ENCODE results near the gene HSFX1.
"Not testable (repeated sequence)": the region's sequence is repeated elsewhere in the genome, so short reads cannot be mapped to it uniquely, and the experiment has no call there.

Gene HSFX1

GRCh38 chrX:149760965-149761364 is 12.9 kb upstream of the HSFX1 start:
- in situ Hi-C loops (cut with HindIII; ENCODE audit: low sequenced_read_pairs), result no loop called here

DNA sequence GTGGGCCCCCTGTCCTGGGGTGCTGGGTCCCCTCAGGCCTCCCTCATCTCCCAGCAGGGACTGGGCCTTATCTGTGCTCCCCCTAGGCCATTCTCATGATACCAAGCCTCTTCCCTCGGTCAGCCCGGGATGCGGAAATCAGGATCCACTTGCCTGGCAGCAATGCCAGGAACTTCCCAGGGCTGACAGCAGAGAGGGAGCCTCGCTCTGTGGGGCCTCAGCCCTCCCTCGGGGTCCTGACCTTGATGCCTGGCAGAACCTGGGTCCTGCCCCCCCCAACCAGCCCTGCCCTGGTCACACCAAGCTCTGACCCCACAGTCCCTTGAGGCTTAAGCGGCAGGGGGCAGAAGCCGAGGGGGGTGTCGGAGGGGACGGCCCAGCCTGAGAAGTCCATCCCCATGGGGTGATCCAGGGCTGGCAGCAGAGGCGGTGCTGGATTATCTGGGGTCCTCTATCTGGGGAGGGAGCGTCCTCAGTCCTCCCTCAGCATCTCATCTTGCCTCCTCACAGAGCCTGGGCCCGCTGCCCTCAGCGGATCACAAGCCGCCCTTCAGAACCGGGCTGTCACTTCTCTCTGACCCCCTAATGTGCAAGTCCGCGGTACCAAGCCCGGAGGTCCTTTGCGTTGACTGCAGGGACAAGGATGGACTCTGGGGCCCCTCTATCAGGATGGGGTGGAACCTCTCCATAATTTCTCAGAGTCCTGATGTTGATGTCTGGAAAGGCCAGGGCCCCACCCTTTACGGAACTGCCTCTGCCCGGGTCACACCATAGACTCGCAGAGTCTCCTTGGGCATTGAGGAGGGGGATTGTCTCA is 11.8 kb upstream of the HSFX1 start:
- DNase-seq (ENCODE audit: low read depth, low spot score); H3K4me3 ChIP-seq (ENCODE audit: low read depth, low read length); in situ Hi-C loops (cut with HindIII; ENCODE audit: low sequenced_read_pairs): not testable (repeated sequence)

More at GRCh38 chrX:149760965-149761364, 12.9 kb upstream of the HSFX1 start:
- TF ChIP-seq, protein P1, sequence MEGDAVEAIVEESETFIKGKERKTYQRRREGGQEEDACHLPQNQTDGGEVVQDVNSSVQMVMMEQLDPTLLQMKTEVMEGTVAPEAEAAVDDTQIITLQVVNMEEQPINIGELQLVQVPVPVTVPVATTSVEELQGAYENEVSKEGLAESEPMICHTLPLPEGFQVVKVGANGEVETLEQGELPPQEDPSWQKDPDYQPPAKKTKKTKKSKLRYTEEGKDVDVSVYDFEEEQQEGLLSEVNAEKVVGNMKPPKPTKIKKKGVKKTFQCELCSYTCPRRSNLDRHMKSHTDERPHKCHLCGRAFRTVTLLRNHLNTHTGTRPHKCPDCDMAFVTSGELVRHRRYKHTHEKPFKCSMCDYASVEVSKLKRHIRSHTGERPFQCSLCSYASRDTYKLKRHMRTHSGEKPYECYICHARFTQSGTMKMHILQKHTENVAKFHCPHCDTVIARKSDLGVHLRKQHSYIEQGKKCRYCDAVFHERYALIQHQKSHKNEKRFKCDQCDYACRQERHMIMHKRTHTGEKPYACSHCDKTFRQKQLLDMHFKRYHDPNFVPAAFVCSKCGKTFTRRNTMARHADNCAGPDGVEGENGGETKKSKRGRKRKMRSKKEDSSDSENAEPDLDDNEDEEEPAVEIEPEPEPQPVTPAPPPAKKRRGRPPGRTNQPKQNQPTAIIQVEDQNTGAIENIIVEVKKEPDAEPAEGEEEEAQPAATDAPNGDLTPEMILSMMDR (IDR thresholded peaks at IDR 0.05; ENCODE audit: low read depth, low read length), result no peak
- DNase-seq (ENCODE audit: low read depth, low spot score), result no peak
- no peak overlapping the region for H3K4me3 ChIP-seq (ENCODE audit: low read depth, low read length)

- TF ChIP-seq, protein P1 (IDR thresholded peaks at IDR 0.05; ENCODE audit: low read depth, low read length), result no peak
- DNase-seq (ENCODE audit: low read depth, low spot score), result no peak
- H3K4me3 ChIP-seq (ENCODE audit: low read depth, low read length), result no peak overlapping the region
- in situ Hi-C loops (cut with HindIII; ENCODE audit: low sequenced_read_pairs), result no loop called here
These were observed 10.9 kb upstream of the HSFX1 start for GRCh38 chrX:149762696-149763614.

DNA sequence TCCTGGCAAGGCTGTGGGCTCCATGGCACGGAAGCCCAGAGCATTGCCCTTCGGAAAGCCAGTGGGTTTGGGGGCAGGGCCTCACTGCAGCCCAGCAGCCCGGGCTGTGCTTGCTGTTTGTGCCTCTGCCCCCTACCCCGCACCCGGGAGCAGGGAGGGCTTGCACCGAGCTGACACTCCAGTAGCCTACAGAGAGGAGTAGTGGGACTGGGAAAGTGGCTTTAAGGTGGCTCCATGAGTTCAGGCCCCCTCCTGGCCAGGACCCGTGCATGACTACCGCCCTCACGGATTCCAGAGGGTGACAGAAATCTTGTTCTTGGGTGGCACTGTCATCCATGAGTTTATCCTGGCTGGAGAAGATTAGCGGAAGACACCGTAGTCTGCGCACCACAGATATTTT is 3.5 kb upstream of the HSFX1 start:
- H3K4me3 ChIP-seq (ENCODE audit: low read depth, low read length); DNase-seq (ENCODE audit: low read depth, low spot score); in situ Hi-C loops (cut with HindIII; ENCODE audit: low sequenced_read_pairs): not testable (repeated sequence)

DNA sequence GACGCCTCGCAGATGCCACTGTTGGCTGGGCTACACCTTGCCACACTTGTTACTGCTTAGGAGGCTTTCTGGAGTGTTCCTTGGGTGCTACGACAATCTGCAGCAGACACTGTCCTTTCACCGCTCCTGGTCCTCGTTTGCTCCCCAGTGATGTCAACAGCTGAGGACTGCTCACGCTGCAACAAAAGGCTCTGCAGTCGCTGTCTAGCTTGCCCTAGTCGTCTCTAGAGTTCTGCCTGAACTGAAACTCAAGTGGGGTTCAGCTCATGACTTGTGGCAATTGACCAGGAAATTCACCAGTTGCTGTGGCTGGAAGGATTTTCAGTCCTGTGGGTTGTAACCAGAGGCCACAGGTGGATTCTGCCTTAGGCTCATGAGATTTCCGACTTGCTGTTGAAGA is 842 bp upstream of the HSFX1 start:
- H3K4me3 ChIP-seq (ENCODE audit: low read depth, low read length); in situ Hi-C loops (cut with HindIII; ENCODE audit: low sequenced_read_pairs); DNase-seq (ENCODE audit: low read depth, low spot score): not testable (repeated sequence)

- in situ Hi-C loops (cut with HindIII; ENCODE audit: low sequenced_read_pairs); H3K4me3 ChIP-seq (ENCODE audit: low read depth, low read length); DNase-seq (ENCODE audit: low read depth, low spot score): not testable (repeated sequence)
These were observed 4.1 kb downstream of the HSFX1 start for GRCh38 chrX:149777999-149778398.

DNA sequence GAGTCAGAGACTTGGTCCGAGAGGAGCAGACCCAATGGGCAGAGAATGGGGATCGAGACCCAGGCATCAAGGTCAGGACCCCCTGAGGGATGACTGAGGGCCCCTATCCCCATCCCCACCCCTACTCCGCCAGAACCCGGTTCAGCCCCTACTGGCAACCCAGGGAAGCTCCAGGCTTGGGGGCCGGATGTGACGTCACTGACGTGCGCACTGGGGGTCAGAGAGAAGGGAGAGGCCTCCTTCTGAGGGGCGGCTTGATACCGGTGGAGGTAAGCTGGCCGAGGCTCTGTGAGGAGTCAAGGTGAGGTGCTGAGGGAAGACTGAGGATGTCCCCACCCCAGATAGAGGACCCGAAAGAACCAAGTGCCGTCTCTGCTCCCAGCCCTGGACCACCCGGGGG is 7.9 kb downstream of the HSFX1 start, which contains the start of gene MAGEA9:
MAGEA9 (plus strand) TSS at position 204 of the 400 bp plus-strand sequence. CDS start 4,281 bp downstream, outside the sequence.
- DNase-seq (ENCODE audit: low read depth, low spot score); H3K4me3 ChIP-seq (ENCODE audit: low read depth, low read length); in situ Hi-C loops (cut with HindIII; ENCODE audit: low sequenced_read_pairs): not testable (repeated sequence)

DNA sequence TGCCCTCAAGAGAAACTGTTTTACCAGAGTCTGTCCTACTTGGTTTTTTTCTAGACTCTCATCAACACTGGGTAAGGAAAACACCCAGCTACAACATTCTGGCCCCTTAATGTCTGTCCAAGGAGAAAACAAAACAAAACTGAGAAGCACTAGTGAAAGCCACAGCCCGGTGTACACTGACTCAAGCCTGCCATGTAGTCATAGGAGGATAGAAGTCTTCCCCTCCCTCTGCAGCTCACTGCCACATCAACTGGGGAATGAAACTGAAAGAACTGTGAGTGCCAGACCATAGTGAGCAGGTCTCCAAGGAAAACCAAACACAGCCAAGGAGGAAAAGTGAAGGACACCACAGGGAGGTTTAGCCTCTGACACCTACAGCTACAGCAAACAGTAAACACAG is 21.7 kb downstream of the HSFX1 start:
- H3K4me3 ChIP-seq (ENCODE audit: low read depth, low read length); DNase-seq (ENCODE audit: low read depth, low spot score); in situ Hi-C loops (cut with HindIII; ENCODE audit: low sequenced_read_pairs): not testable (repeated sequence)

DNA sequence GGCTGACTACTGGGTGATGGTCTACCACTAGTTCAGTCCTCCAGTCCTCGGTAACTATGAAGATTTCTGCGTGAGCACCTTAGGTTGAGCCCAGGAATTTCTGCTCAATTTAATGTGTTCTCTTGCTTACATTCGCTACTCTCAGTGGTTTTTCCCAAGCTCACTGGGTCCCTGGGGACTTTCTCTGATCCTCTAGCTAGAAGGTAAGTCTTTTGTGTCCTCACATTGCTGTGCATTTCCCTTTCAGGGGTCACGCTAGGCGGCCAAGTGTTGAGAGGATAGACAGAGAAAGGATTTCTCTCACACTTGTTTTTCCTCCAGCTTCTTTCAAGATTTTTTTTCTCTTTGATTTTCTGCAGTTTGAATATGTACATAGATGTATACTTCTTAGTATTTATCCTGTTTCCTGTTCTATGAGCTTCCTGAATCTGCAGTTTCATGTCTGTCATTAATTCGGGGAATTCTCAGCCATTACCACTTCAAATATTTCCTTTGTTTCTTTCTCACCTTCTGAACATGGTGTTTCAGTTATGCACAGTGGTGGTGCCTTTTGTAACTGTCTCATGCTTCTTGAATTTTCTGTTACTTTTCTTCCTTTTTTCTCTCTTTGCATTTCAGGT is 25.3 kb downstream of the HSFX1 start:
- no peak overlapping the region for H3K4me3 ChIP-seq (ENCODE audit: low read depth, low read length)
- in situ Hi-C loops (cut with HindIII; ENCODE audit: low sequenced_read_pairs), result no loop called here
- TF ChIP-seq, protein P1 (IDR thresholded peaks at IDR 0.05; ENCODE audit: low read depth, low read length), result no peak
- no peak for DNase-seq (ENCODE audit: low read depth, low spot score)
